Measurements from ENCODE around the gene FNIP1.

- no peak for TF ChIP-seq CTCF (IDR thresholded peaks at IDR 0.05)
- no peak for TF ChIP-seq POLR2A (IDR thresholded peaks at IDR 0.05)
These were observed 187.0 kb downstream of the FNIP1 start for GRCh38 chr5:131609774-131610173.
